HEK293T (cell line): ENCODE measurements around the gene KDM3B.

Experiments used
- BHLHE40 ChIP-seq: fragments of 450-650 bp; IDR thresholded peaks from 2 replicates; pipeline ENCODE4 v1.6.1; 2016; ENCODE audit warnings: mild to moderate bottlenecking, moderate library complexity, borderline replicate concordance
- CTBP1 ChIP-seq: fragments of 450-650 bp; IDR thresholded peaks from 2 replicates; pipeline ENCODE4 v1.6.1; 2016; ENCODE audit warnings: borderline replicate concordance
- FOXA1 ChIP-seq: fragments of 450-650 bp; IDR thresholded peaks from 2 replicates; pipeline ENCODE4 v1.6.1; 2016; ENCODE audit warnings: mild to moderate bottlenecking
- FOXK2 ChIP-seq: fragments of 450-650 bp; IDR thresholded peaks from 2 replicates; pipeline ENCODE4 v1.6.1; 2016; ENCODE audit warnings: mild to moderate bottlenecking
- FOXM1 ChIP-seq: fragments of 450-650 bp; IDR thresholded peaks from 2 replicates; pipeline ENCODE4 v1.6.1; 2017; ENCODE audit warnings: mild to moderate bottlenecking, borderline replicate concordance
- HDGF ChIP-seq: fragments of 450-650 bp; IDR thresholded peaks from 2 replicates; pipeline ENCODE4 v1.6.1; 2017; ENCODE audit warnings: antibody characterized with exemption, borderline replicate concordance
- SP1 ChIP-seq: fragments of 450-650 bp; IDR thresholded peaks from 2 replicates; pipeline ENCODE4 v1.6.1; 2017
- SUZ12 ChIP-seq: fragments of 450-650 bp; IDR thresholded peaks from 2 replicates; pipeline ENCODE4 v1.6.1; 2016; ENCODE audit warnings: mild to moderate bottlenecking
- TARDBP ChIP-seq: fragments of 450-650 bp; IDR thresholded peaks from 2 replicates; pipeline ENCODE4 v1.6.1; 2016
- ZNF384 ChIP-seq: fragments of 450-650 bp; IDR thresholded peaks from 2 replicates; pipeline ENCODE4 v1.6.1; 2016

DNA sequence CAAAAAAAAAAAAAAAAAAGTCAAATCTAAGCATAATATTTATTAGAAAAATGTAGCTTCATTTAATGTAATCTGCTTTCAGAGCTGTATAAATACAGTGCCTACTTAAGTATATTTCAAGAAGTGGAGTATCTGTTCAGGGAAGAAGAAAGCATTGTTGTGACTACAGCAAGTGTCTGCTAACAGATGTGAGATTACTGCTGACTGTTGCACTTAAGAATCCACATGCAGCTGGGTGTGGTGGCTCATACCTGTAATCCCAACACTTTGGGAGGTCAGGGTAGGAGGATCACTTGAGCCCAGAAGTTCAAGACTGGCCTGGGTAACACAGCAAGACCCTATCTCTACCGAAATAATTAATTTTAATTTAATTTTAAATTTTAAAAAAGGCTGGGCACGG is 19.0 kb downstream of the KDM3B start:
- TF ChIP-seq HDGF (no peak), FOXA1 (no peak), SP1 (no peak), SUZ12 (no peak), ZNF384 (no peak), TARDBP (no peak), FOXM1 (no peak), BHLHE40 (no peak), FOXK2 (no peak), CTBP1 (no peak)
